Upper lobe of right lung (tissue), 1 donor: Measurements from ENCODE around the gene FOXL2. TPM values are rescaled to one million over a fixed set of nuclear protein-coding genes. Genes with fewer than 3 reads are reported as not detected.

Experiments
- ATAC-seq: fragments of 200-7000 bp; cut with Tn5 transposase; one replicate; pipeline ENCODE4 v1.9.1; 2020; ENCODE audit warnings: mild to moderate bottlenecking, moderate library complexity
- DNase-seq: peaks from one replicate; pipeline ENCODE4 v3.0.0-alpha.2; 2020
- H3K27ac ChIP-seq: fragments of 200-600 bp; one replicate; pipeline ENCODE4 v1.8.0; 2022
- H3K27me3 ChIP-seq: fragments of 200-600 bp; one replicate; pipeline ENCODE4 v1.8.0; 2022; ENCODE audit warnings: mild to moderate bottlenecking
- H3K36me3 ChIP-seq: fragments of 200-600 bp; one replicate; pipeline ENCODE4 v1.8.0; 2022
- H3K4me1 ChIP-seq: fragments of 200-600 bp; one replicate; pipeline ENCODE4 v1.8.0; 2022
- H3K4me3 ChIP-seq: fragments of 200-600 bp; one replicate; pipeline ENCODE4 v1.8.0; 2022; ENCODE audit warnings: mild to moderate bottlenecking
- H3K9me3 ChIP-seq: fragments of 200-600 bp; one replicate; pipeline ENCODE4 v1.8.0; 2022
- CTCF ChIP-seq: fragments of 200-600 bp; IDR thresholded peaks from one replicate; pipeline ENCODE4 v1.8.0; 2022; ENCODE audit warnings: antibody characterized with exemption
- intact Hi-C: fragments of 100-400 bp; cut with DNase I; formaldehyde crosslinking; loops from one replicate; pipeline ENCODE4 v1.11.0; 2022
- total RNA-seq: library from RNA; stranded (reverse); fragmentation: NEBNext Ultra II Directional; extraction: Animal tissue kit (Norgen Biotek cat#: 25700); gene quantifications from one replicate; pipeline ENCODE4 v1.2.1, GENCODE V29; 2021
- donor health status: DM: no; HTN: yes; CAD: no; lungs with severe emphysema.

The FOXL2 gene
- total RNA-seq, 1 donor from 2014 or later: not detected

GRCh38 chr3:138964264-138964663 lies 17.3 kb upstream of the FOXL2 start:
- DNase-seq (no peak), ATAC-seq (no peak)
- Histone ChIP-seq H3K27me3 (peaks cover 53% of the 10 kb centered on the region), H3K4me1 (no peaks in the 10 kb centered on the region), H3K4me3 (no peak overlapping the region), H3K27ac (no peak overlapping the region), H3K9me3 (peaks cover 11% of the 10 kb centered on the region), H3K36me3 (no peaks in the 10 kb centered on the region)
- no peak for TF ChIP-seq CTCF
- intact Hi-C loops: no loop called here

- ATAC-seq: no peak
- intact Hi-C loops: no loop called here
- TF ChIP-seq CTCF: no peak
- no peak for DNase-seq
- H3K27me3 ChIP-seq: peaks cover 62% of the 10 kb centered on the region
- peaks cover 11% of the 10 kb centered on the region for H3K9me3 ChIP-seq
- no peak overlapping the region for H3K4me3 ChIP-seq
- H3K4me1 ChIP-seq: no peaks in the 10 kb centered on the region
- H3K27ac ChIP-seq: no peak overlapping the region
- H3K36me3 ChIP-seq: no peaks in the 10 kb centered on the region
These were observed 16.1 kb upstream of the FOXL2 start for GRCh38 chr3:138962854-138963560.

GRCh38 chr3:138960417-138960852 lies 13.5 kb upstream of the FOXL2 start:
- H3K4me3 ChIP-seq: no peak overlapping the region
- H3K4me1 ChIP-seq: no peaks in the 10 kb centered on the region
- peaks cover 11% of the 10 kb centered on the region for H3K9me3 ChIP-seq
- H3K27me3 ChIP-seq: peaks cover 75% of the 10 kb centered on the region
- no peaks in the 10 kb centered on the region for H3K36me3 ChIP-seq
- intact Hi-C loops: no loop called here
- ATAC-seq (no peak), DNase-seq (no peak)
- no peak for TF ChIP-seq CTCF
- H3K27ac ChIP-seq: no peak overlapping the region

- no peak for ATAC-seq
These were observed 3.8 kb upstream of the FOXL2 start for GRCh38 chr3:138950701-138951100.

GRCh38 chr3:138950006-138950644 lies 3.2 kb upstream of the FOXL2 start:
- Histone ChIP-seq H3K36me3 (no peaks in the 10 kb centered on the region), H3K9me3 (no peaks in the 10 kb centered on the region), H3K4me3 (peak overlapping the region; percentile 32), H3K27ac (no peak overlapping the region), H3K27me3 (peaks cover 68% of the 10 kb centered on the region), H3K4me1 (peaks cover 29% of the 10 kb centered on the region)
- DNase-seq (no peak), ATAC-seq (peak; percentile 62)
- TF ChIP-seq CTCF: no peak
- intact Hi-C loops: no loop called here

More at GRCh38 chr3:138950701-138951100, 3.8 kb upstream of the FOXL2 start:
- Histone ChIP-seq H3K36me3 (no peaks in the 10 kb centered on the region), H3K9me3 (no peaks in the 10 kb centered on the region), H3K27me3 (peaks cover 68% of the 10 kb centered on the region), H3K4me3 (no peak overlapping the region), H3K27ac (no peak overlapping the region), H3K4me1 (peaks cover 25% of the 10 kb centered on the region)
- intact Hi-C loops: no loop called here
- TF ChIP-seq CTCF: no peak
- no peak for DNase-seq
